GM13977 (cell line): Measurements from ENCODE around the gene MED25.
A peak's percentile ranks its signal among the peaks of the same experiment; 100 is the strongest.

ENCODE experiments used
- DNase-seq: peaks from one replicate; pipeline ENCODE4 v3.0.0; 2012; ENCODE audit warnings: low spot score
- CTCF ChIP-seq: IDR thresholded peaks from 2 replicates; pipeline ENCODE4 v1.5.1; 2012; ENCODE audit warnings: mild to moderate bottlenecking, control low read depth; ENCODE audit not compliant: insufficient read depth; ENCODE audit errors: extremely low read depth, missing control alignments
- in situ Hi-C: fragments of 300-500 bp; cut with MboI; formaldehyde crosslinking; loops from one replicate; pipeline ENCODE4 v1.12.0; 2022; ENCODE audit warnings: low sequenced_read_pairs, low pct_unique_long_range_greater_than_20kb, mixed read lengths, inconsistent platforms; ENCODE audit not compliant: unreplicated experiment

Gene MED25

GRCh38 chr19:49817964-49818648 lies at the start of gene MED25:
Gene MED25, plus strand, starts transcription at chr19:49818289. Its CDS starts 53 bp downstream, at chr19:49818342.
- TF ChIP-seq CTCF = no peak
- peak; percentile 94 for DNase-seq
- in situ Hi-C loops = no loop called here

GRCh38 chr19:49770529-49770928 lies 47.6 kb upstream of the MED25 start:
- no peak for DNase-seq
- TF ChIP-seq CTCF = no peak
- in situ Hi-C loops = no loop called here

- in situ Hi-C loops = no loop called here
- no peak for TF ChIP-seq CTCF
- DNase-seq = no peak
Observed at GRCh38 chr19:49771674-49772139, 46.4 kb upstream of the MED25 start.

- no peak for DNase-seq
- in situ Hi-C loops = no loop called here
- no peak for TF ChIP-seq CTCF
Observed at GRCh38 chr19:49772850-49773432, 45.1 kb upstream of the MED25 start.

GRCh38 chr19:49773663-49774350 lies 44.3 kb upstream of the MED25 start:
- in situ Hi-C loops = no loop called here
- no peak for DNase-seq
- TF ChIP-seq CTCF = no peak

GRCh38 chr19:49774969-49775368 lies 43.1 kb upstream of the MED25 start:
- DNase-seq = no peak
- no peak for TF ChIP-seq CTCF
- in situ Hi-C loops = no loop called here
